ENCODE data around the gene ELOVL1.
"Not testable (repeated sequence)": the region's sequence is repeated elsewhere in the genome, so short reads cannot be mapped to it uniquely, and the experiment has no call there.

The ELOVL1 gene

GRCh38 chr1:43367904-43368645, at the start of gene ELOVL1:
TSS of gene ELOVL1 (minus strand) at chr1:43368011. CDS start at chr1:43365609, 2,402 bp downstream.
- peak; percentile 95 for DNase-seq (ENCODE audit: low spot score)

GRCh38 chr1:43415901-43416300, 48.1 kb upstream of the ELOVL1 start:
- DNase-seq (ENCODE audit: low spot score): no peak

- peak; percentile 63 for DNase-seq (ENCODE audit: low spot score)
Measured at GRCh38 chr1:43414634-43415223, 46.9 kb upstream of the ELOVL1 start.

GRCh38 chr1:43413426-43413825, 45.6 kb upstream of the ELOVL1 start:
- not testable (repeated sequence) for DNase-seq (ENCODE audit: low spot score)

- no peak for DNase-seq (ENCODE audit: low spot score)
Measured at GRCh38 chr1:43410571-43410970, 42.8 kb upstream of the ELOVL1 start.

- no peak for DNase-seq (ENCODE audit: low spot score)
Measured at GRCh38 chr1:43405876-43406234, 38.0 kb upstream of the ELOVL1 start.

GRCh38 chr1:43405219-43405875, 37.5 kb upstream of the ELOVL1 start:
- DNase-seq (ENCODE audit: low spot score): no peak

- no peak for DNase-seq (ENCODE audit: low spot score)
Measured at GRCh38 chr1:43404353-43404752, 36.5 kb upstream of the ELOVL1 start.

- no peak for DNase-seq (ENCODE audit: low spot score)
Measured at GRCh38 chr1:43402089-43402865, 34.5 kb upstream of the ELOVL1 start.

- not testable (repeated sequence) for DNase-seq (ENCODE audit: low spot score)
Measured at GRCh38 chr1:43400441-43400840, 32.6 kb upstream of the ELOVL1 start.

GRCh38 chr1:43398227-43398626, 30.4 kb upstream of the ELOVL1 start:
- no peak for DNase-seq (ENCODE audit: low spot score)

- DNase-seq (ENCODE audit: low spot score): no peak
Measured at GRCh38 chr1:43396059-43396458, 28.2 kb upstream of the ELOVL1 start.

GRCh38 chr1:43395523-43395922, 27.7 kb upstream of the ELOVL1 start:
- DNase-seq (ENCODE audit: low spot score): no peak

GRCh38 chr1:43392702-43393101, 24.9 kb upstream of the ELOVL1 start:
- no peak for DNase-seq (ENCODE audit: low spot score)

- peak; percentile 98 for DNase-seq (ENCODE audit: low spot score)
Measured at GRCh38 chr1:43389326-43390313, 21.8 kb upstream of the ELOVL1 start, which contains the start of the genes MED8 and SZT2. TSS of gene MED8 (minus strand) at chr1:43389800. CDS start at chr1:43389764, 36 bp downstream. TSS of gene SZT2 (plus strand) at chr1:43389899. CDS start at chr1:43389969, 70 bp downstream.

- no peak for DNase-seq (ENCODE audit: low spot score)
Measured at GRCh38 chr1:43388613-43389012, 20.8 kb upstream of the ELOVL1 start.

- DNase-seq (ENCODE audit: low spot score): no peak
Measured at GRCh38 chr1:43387976-43388599, 20.3 kb upstream of the ELOVL1 start.

- DNase-seq (ENCODE audit: low spot score): no peak
Measured at GRCh38 chr1:43386676-43387075, 18.9 kb upstream of the ELOVL1 start.

- DNase-seq (ENCODE audit: low spot score): no peak
Measured at GRCh38 chr1:43383449-43383848, 15.6 kb upstream of the ELOVL1 start.

- peak; percentile 45 for DNase-seq (ENCODE audit: low spot score)
Measured at GRCh38 chr1:43382027-43382779, 14.4 kb upstream of the ELOVL1 start.

All from ecto neural progenitor cell (in vitro differentiated cells).